WERI-Rb-1 (cell line): ENCODE results near the gene HMCN2.

Experiments used
- DNase-seq: peaks from one replicate; pipeline ENCODE4 v3.0.0-alpha.2; 2020
- H3K27ac ChIP-seq: fragments of 250-450 bp; sonication (Bioruptor Pico); 2 replicates; pipeline ENCODE4 v1.5.1; 2020; ENCODE audit warnings: mild to moderate bottlenecking, moderate library complexity
- H3K27me3 ChIP-seq: fragments of 250-450 bp; sonication (Bioruptor Pico); 2 replicates; pipeline ENCODE4 v1.5.1; 2021; ENCODE audit warnings: mild to moderate bottlenecking, low read depth, moderate library complexity; ENCODE audit not compliant: insufficient read depth, severe bottlenecking
- H3K36me3 ChIP-seq: fragments of 250-450 bp; sonication (Bioruptor Pico); 2 replicates; pipeline ENCODE4 v1.5.1; 2020; ENCODE audit warnings: mild to moderate bottlenecking, moderate library complexity
- H3K4me3 ChIP-seq: 2 replicates; pipeline ENCODE4 v1.5.1; 2011; ENCODE audit warnings: low read depth, mild to moderate bottlenecking, control low read depth, low read length
- H3K9me3 ChIP-seq: fragments of 250-450 bp; sonication (Bioruptor Pico); 2 replicates; pipeline ENCODE4 v1.5.1; 2021; ENCODE audit warnings: mild to moderate bottlenecking, moderate library complexity; ENCODE audit not compliant: severe bottlenecking
- CTCF ChIP-seq: IDR thresholded peaks from 2 replicates; pipeline ENCODE4 v1.5.1; 2011; ENCODE audit warnings: low read depth, mild to moderate bottlenecking, control low read depth, inconsistent platforms, low read length

The HMCN2 gene

GRCh38 chr9:130356033-130356432 is 90.5 kb downstream of the HMCN2 start:
- Histone ChIP-seq H3K9me3 (no peaks in the 10 kb centered on the region), H3K27ac (no peak overlapping the region), H3K36me3 (no peaks in the 10 kb centered on the region), H3K27me3 (no peaks in the 10 kb centered on the region), H3K4me3 (no peak overlapping the region)
- no peak for DNase-seq
- TF ChIP-seq CTCF: no peak

- DNase-seq: no peak
- H3K9me3 ChIP-seq: no peaks in the 10 kb centered on the region
- H3K27ac ChIP-seq: no peak overlapping the region
- H3K36me3 ChIP-seq: no peaks in the 10 kb centered on the region
- no peaks in the 10 kb centered on the region for H3K27me3 ChIP-seq
- H3K4me3 ChIP-seq: no peak overlapping the region
- no peak for TF ChIP-seq CTCF
Measured at GRCh38 chr9:130356877-130357584, 91.5 kb downstream of the HMCN2 start.

DNA sequence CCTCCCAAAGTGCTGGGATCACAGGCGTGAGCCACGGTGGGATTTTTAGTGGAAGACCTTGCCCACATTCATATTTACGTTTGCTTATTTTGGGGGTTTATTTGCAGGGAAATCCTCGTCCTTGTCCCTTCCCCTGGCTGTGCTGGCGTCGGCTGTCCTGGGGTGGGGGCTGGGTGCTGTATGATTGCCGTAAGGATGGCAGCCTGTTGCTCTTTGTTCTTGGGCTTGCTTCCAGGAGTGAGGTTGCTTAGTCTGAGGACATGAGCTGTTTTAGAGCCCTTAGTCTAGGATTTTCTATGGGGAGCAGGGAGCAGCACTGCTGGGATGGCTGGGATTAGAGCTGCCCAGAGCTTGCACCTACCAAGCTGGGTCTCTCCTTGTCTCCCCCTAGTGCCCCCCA is 93.4 kb downstream of the HMCN2 start:
- Histone ChIP-seq H3K27me3 (no peaks in the 10 kb centered on the region), H3K36me3 (no peaks in the 10 kb centered on the region), H3K9me3 (no peaks in the 10 kb centered on the region), H3K4me3 (no peak overlapping the region), H3K27ac (no peak overlapping the region)
- no peak for TF ChIP-seq CTCF
- DNase-seq: no peak

- no peaks in the 10 kb centered on the region for H3K27me3 ChIP-seq
- H3K27ac ChIP-seq: no peak overlapping the region
- DNase-seq: no peak
- H3K4me3 ChIP-seq: no peak overlapping the region
- H3K9me3 ChIP-seq: no peaks in the 10 kb centered on the region
- no peaks in the 10 kb centered on the region for H3K36me3 ChIP-seq
- TF ChIP-seq CTCF: peak; percentile 38; the same call in 1 of the 2 replicates
Measured at GRCh38 chr9:130359819-130360218, 94.3 kb downstream of the HMCN2 start.

GRCh38 chr9:130360672-130361071 is 95.1 kb downstream of the HMCN2 start:
- Histone ChIP-seq H3K9me3 (no peaks in the 10 kb centered on the region), H3K27ac (no peak overlapping the region), H3K4me3 (no peak overlapping the region), H3K27me3 (no peaks in the 10 kb centered on the region), H3K36me3 (no peaks in the 10 kb centered on the region)
- no peak for DNase-seq
- no peak for TF ChIP-seq CTCF

DNA sequence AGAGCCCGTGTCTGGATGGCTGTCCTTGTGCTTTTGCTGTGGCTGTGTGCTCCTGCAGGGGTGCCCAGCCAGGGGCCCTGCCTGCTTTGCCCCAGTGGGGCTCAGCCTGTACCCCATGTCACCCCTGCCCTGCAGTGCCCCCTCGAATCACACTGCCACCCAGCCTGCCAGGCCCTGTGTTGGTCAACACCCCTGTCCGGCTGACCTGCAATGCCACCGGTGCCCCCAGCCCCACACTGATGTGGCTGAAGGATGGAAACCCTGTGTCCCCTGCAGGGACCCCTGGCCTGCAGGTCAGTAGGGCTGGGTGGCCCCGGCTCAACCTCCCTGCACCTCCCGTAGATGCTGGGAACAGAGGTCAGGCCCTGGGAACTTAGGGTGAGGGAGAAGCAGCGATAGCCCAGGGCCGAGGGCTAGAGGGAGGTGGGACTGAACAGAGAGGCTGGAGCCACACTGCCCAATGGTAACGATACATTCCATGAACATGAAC is 96.4 kb downstream of the HMCN2 start:
- Histone ChIP-seq H3K27me3 (no peaks in the 10 kb centered on the region), H3K36me3 (no peaks in the 10 kb centered on the region), H3K27ac (no peak overlapping the region), H3K4me3 (no peak overlapping the region), H3K9me3 (no peaks in the 10 kb centered on the region)
- TF ChIP-seq CTCF: no peak
- DNase-seq: no peak
